Prostate gland (tissue), 2 donors: Measurements from ENCODE around the gene MNT. TPM values are rescaled to one million over a fixed set of nuclear protein-coding genes. Genes with fewer than 3 reads are reported as not detected.

ENCODE experiments used
- DNase-seq: peaks from one replicate; pipeline ENCODE4 v3.0.0-alpha.2; 2019; ENCODE audit warnings: low spot score
- H3K27ac ChIP-seq, 2 donors: fragments of 200-600 bp; sonication (generic); 2 replicates each; pipeline ENCODE4 v1.5.1; 2017 to 2019
- H3K27me3 ChIP-seq: fragments of 200-600 bp; sonication (generic); replicated peaks from 2 replicates; pipeline ENCODE4 v1.5.1; 2019; ENCODE audit not compliant: insufficient read depth
- H3K36me3 ChIP-seq, 2 donors: fragments of 200-600 bp; sonication (generic); 1 replicate in 1 of 2; 2 replicates in 1 of 2; pipeline versions ENCODE4 v1.5.1 to v1.8.1; 2017 to 2019
- H3K4me1 ChIP-seq: fragments of 200-600 bp; sonication (generic); replicated peaks from 2 replicates; pipeline ENCODE4 v1.5.1; 2019
- H3K4me3 ChIP-seq, 2 donors: fragments of 200-600 bp; sonication (generic); 2 replicates each; pipeline ENCODE4 v1.5.1; 2017 to 2019
- H3K9me3 ChIP-seq: fragments of 200-600 bp; sonication (generic); 2 replicates; pipeline ENCODE4 v1.5.1; 2017
- CTCF ChIP-seq, 4 experiments: fragments of 200-600 bp in 2 of 4; fragments of 450-650 bp in 2 of 4; sonication (generic) in 2 of 4; IDR thresholded peaks; 1 replicate in 3 of 4; 2 replicates in 1 of 4; pipeline ENCODE4 v1.5.1; 2016 to 2019; ENCODE audit warnings: antibody characterized with exemption in 4 of 4, mild to moderate bottlenecking in 2 of 4, moderate library complexity in 2 of 4
- POLR2A ChIP-seq: fragments of 450-650 bp; IDR thresholded peaks from one replicate; pipeline ENCODE4 v1.6.1; 2016; ENCODE audit warnings: antibody characterized with exemption, mild to moderate bottlenecking
- POLR2AphosphoS5 ChIP-seq: sonication (generic); formaldehyde crosslinking; IDR thresholded peaks from one replicate; pipeline ENCODE4 v1.6.1; 2017; ENCODE audit warnings: antibody characterized with exemption
- WGBS: methylation state at CpG from one replicate; pipeline ENCODE4 v1.1.5; 2018; 5-methylcytosine and 5-hydroxymethylcytosine counted together
- intact Hi-C: fragments of 100-400 bp; cut with DNase I; formaldehyde crosslinking; loops from one replicate; pipeline ENCODE4 v1.14.2; 2022
- total RNA-seq, 2 donors: library from RNA; depleted of rRNA; stranded (reverse); fragments of >200 nt; gene quantifications; one replicate each; pipeline ENCODE4 v1.1.0, GENCODE V29; 2016

The MNT gene
- total RNA-seq, 2 donors from 2014 or later: 14.8 to 32.0 TPM

- TF ChIP-seq POLR2A: no peak
- TF ChIP-seq CTCF (IDR thresholded peaks at IDR 0.05): no peak
- TF ChIP-seq POLR2AphosphoS5: no peak
- no peak overlapping the region for H3K27ac ChIP-seq
- H3K4me3 ChIP-seq: no peak overlapping the region
- 46% methylated on average over 2 of the region's 2 CpGs for WGBS
- H3K27me3 ChIP-seq: no peaks in the 10 kb centered on the region
- DNase-seq: no peak
- intact Hi-C loops: no loop called here
- H3K9me3 ChIP-seq: no peaks in the 10 kb centered on the region
- H3K4me1 ChIP-seq: no peaks in the 10 kb centered on the region
- H3K36me3 ChIP-seq: no peaks in the 10 kb centered on the region
Observed at GRCh38 chr17:2412561-2413021, 11.7 kb upstream of the MNT start.

GRCh38 chr17:2410951-2411350 is 10.1 kb upstream of the MNT start:
- Histone ChIP-seq H3K27me3 (no peaks in the 10 kb centered on the region), H3K27ac (no peak overlapping the region), H3K9me3 (no peaks in the 10 kb centered on the region), H3K4me1 (no peaks in the 10 kb centered on the region), H3K36me3 (no peaks in the 10 kb centered on the region), H3K4me3 (no peak overlapping the region)
- WGBS: 93% methylated on average over 7 of the region's 7 CpGs
- TF ChIP-seq CTCF (IDR thresholded peaks at IDR 0.05) (no peak), POLR2A (no peak), POLR2AphosphoS5 (no peak)
- intact Hi-C loops: no loop called here
- DNase-seq: no peak

GRCh38 chr17:2406903-2407790 is 6.3 kb upstream of the MNT start:
- peak; percentile 17 for TF ChIP-seq POLR2AphosphoS5
- peak; percentile 56 for TF ChIP-seq POLR2A
- no peak for TF ChIP-seq CTCF (IDR thresholded peaks at IDR 0.05)
- intact Hi-C loops: no loop called here
- H3K9me3 ChIP-seq: no peaks in the 10 kb centered on the region
- peaks cover 9% of the 10 kb centered on the region for H3K4me1 ChIP-seq
- H3K4me3 ChIP-seq: no peak overlapping the region
- H3K27ac ChIP-seq: peak overlapping the region; percentile 52 to 66
- WGBS: 53% methylated on average over 15 of the region's 15 CpGs
- no peaks in the 10 kb centered on the region for H3K36me3 ChIP-seq
- H3K27me3 ChIP-seq: no peaks in the 10 kb centered on the region
- DNase-seq: no peak

GRCh38 chr17:2406271-2406902 is 5.5 kb upstream of the MNT start:
- WGBS: 78% methylated on average over 8 of the region's 8 CpGs
- no peak overlapping the region for H3K4me3 ChIP-seq
- peak overlapping the region; percentile 52 to 66 for H3K27ac ChIP-seq
- H3K4me1 ChIP-seq: peaks cover 9% of the 10 kb centered on the region
- DNase-seq: no peak
- no peak for TF ChIP-seq POLR2A
- TF ChIP-seq CTCF (IDR thresholded peaks at IDR 0.05): no peak
- TF ChIP-seq POLR2AphosphoS5: no peak
- H3K27me3 ChIP-seq: no peaks in the 10 kb centered on the region
- intact Hi-C loops: no loop called here
- no peaks in the 10 kb centered on the region for H3K36me3 ChIP-seq
- no peaks in the 10 kb centered on the region for H3K9me3 ChIP-seq
